Adipose tissue (tissue), 3 donors: ENCODE data around the gene SH2D3C. TPM values are rescaled to one million over a fixed set of nuclear protein-coding genes. Genes with fewer than 3 reads are reported as not detected.
"Not testable (repeated sequence)": the region's sequence is repeated elsewhere in the genome, so short reads cannot be mapped to it uniquely, and the experiment has no call there.

Source experiments
- H3K27ac ChIP-seq: one replicate; pipeline ENCODE4 v1.5.1; 2013; ENCODE audit warnings: low read depth, low read length
- WGBS, 3 donors: extraction: QIAGEN DNeasy Blood & Tissue Kit; methylation state at CpG; one replicate each; pipeline ENCODE4 v1.1.7; 2013; 5-methylcytosine and 5-hydroxymethylcytosine counted together
- polyA plus RNA-seq, 3 donors: library from polyadenylated mRNA; stranded (reverse); fragments of 200-250 nt; gene quantifications; one replicate each; pipeline ENCODE4 v1.2.3, GENCODE V29; 2013
- donor health status: healthy with polysubstance abuse.
- donor health status: Bipolar disorder and iron deficiency.
- donor health status: healthy.

Gene SH2D3C
- polyA plus RNA-seq, 3 donors: 4.8 to 29.7 (median 23.3) TPM

DNA sequence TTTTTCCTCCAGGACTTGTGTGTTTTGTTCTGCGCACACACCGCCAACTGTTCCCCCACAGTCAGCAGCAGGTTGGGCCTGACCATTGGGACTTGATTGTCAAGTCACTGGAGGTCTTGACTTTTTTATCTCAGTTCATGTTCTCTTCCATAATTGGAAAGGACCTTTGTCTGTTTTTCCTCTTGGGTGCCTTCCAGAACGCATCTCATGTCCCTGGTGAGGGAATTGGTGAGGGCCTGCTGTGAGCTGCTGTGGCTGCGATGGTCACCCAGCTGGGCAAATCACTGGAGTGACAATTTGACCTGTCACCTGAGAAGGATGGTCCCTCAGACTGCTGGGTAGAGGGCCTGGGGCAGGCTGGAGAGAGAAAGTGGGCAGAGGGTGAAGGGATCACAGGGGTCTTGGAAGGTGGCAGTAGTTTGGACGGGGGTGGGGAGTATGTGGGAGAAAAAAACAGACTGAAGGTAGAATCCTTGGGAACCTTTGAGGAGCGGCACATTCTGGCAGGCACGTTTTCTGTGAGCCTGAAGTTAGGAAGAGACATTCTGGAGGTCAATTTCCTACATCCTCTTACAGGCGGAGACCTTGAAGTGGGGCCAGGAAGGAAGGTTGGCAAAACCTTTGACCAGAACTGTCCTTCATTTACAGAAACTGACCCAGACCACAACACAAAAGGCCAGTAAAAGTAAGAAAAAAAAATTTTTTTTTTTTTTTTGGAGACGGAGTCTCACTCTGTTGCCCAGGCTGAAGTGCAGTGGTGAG is 11.8 kb upstream of the SH2D3C start:
- H3K27ac ChIP-seq: no peak overlapping the region
- 70 to 81% (median 76%) methylated on average over 9 of the region's 9 CpGs for WGBS, 3 donors

DNA sequence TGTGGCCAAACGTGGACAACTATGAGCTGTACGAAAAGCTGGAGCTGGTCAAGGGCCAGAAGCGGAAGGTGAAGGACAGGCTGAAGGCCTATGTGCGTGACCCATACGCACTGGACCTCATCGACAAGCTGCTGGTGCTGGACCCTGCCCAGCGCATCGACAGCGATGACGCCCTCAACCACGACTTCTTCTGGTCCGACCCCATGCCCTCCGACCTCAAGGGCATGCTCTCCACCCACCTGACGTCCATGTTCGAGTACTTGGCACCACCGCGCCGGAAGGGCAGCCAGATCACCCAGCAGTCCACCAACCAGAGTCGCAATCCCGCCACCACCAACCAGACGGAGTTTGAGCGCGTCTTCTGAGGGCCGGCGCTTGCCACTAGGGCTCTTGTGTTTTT is 10.7 kb upstream of the SH2D3C start:
- H3K27ac ChIP-seq: no peak overlapping the region
- WGBS, 3 donors: 76 to 88% (median 86%) methylated on average over 24 to 25 of the region's 25 CpGs

DNA sequence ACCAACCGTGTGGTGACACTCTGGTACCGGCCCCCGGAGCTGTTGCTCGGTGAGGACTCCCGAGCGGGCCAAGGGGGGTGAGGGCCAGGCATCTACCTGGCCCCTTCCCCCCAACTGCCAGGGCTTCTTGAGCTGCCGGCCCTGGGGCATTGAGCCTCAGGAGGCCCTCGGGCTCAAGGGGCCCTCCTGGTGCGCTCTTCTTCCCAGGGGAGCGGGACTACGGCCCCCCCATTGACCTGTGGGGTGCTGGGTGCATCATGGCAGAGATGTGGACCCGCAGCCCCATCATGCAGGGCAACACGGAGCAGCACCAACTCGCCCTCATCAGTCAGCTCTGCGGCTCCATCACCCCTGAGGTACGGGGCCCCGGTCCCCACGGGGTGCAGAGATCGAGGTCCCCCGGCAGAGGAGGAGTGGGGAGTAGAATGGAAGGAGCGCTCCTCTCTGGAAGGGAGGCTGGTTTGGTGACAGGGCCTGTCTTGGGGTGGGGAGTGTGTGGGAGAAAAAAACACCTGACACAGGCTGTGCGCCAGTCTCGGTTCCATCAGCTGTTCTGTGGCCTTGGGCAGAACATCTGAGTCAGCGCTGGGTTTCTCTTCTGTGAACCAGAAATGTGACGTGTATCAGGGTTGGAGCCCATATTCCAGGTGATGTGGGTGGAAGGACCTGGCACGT is 10.0 kb upstream of the SH2D3C start:
- H3K27ac ChIP-seq: no peak overlapping the region
- WGBS, 3 donors: 59 to 89% (median 88%) methylated on average over 24 to 26 of the region's 26 CpGs

DNA sequence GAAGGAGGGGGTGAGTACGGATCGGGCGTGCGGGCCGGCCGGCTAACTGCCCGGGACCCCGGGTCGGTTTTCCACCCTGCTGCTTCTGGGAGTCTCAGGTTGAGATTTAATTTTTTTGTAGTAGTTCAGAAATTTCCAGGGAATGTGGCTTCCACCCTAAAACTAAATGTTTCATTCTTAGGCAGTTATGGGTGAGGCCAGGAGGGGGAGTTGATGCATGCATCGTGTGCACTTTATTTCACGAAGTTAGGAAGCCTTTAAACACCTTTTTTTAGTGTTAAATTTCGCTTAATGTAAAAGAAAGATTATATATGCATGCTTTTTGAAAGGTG is 8.3 kb upstream of the SH2D3C start:
- H3K27ac ChIP-seq: peak overlapping the region; percentile 65
- 1 to 2% (median 1%) methylated on average over 12 of the region's 12 CpGs for WGBS, 3 donors

DNA sequence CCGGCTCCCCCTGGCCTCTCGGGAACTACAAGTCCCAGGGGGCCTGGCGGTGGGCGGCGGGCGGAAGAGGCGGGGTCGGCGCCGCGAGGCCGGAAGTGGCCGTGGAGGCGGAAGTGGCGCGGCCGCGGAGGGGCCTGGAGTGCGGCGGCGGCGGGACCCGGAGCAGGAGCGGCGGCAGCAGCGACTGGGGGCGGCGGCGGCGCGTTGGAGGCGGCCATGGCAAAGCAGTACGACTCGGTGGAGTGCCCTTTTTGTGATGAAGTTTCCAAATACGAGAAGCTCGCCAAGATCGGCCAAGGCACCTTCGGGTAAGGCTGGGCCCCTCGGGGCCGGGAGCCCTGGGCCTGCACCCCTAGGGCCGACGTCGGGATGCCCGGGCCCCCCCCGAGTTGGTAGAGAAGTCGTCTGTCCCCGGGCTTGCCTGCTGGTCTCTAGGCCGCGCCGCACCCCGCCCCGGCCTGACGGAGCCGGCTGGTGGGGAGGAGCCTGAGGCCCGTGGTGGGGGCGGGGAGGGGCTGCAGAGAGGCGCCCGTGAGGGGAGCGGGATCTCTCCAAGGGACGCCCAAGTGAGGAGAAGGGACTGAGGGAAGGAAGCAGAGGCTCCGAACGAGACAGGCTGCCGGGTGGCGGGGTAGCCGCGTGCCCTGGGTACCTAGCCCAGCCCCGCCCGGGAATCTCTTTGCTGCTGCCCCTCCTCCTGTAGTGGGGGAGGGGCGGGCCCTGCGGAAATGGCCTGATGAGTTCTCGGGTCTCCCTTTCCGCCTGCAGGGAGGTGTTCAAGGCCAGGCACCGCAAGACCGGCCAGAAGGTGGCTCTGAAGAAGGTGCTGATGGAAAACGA is 7.7 kb upstream of the SH2D3C start, which contains the start of gene CDK9:
TSS of gene CDK9 (plus strand) at position 102 of the 840 bp plus-strand sequence. CDS start at position 217, 115 bp downstream.
- 0 to 1% (median 0%) methylated on average over 69 to 75 of the region's 75 CpGs for WGBS, 3 donors

DNA sequence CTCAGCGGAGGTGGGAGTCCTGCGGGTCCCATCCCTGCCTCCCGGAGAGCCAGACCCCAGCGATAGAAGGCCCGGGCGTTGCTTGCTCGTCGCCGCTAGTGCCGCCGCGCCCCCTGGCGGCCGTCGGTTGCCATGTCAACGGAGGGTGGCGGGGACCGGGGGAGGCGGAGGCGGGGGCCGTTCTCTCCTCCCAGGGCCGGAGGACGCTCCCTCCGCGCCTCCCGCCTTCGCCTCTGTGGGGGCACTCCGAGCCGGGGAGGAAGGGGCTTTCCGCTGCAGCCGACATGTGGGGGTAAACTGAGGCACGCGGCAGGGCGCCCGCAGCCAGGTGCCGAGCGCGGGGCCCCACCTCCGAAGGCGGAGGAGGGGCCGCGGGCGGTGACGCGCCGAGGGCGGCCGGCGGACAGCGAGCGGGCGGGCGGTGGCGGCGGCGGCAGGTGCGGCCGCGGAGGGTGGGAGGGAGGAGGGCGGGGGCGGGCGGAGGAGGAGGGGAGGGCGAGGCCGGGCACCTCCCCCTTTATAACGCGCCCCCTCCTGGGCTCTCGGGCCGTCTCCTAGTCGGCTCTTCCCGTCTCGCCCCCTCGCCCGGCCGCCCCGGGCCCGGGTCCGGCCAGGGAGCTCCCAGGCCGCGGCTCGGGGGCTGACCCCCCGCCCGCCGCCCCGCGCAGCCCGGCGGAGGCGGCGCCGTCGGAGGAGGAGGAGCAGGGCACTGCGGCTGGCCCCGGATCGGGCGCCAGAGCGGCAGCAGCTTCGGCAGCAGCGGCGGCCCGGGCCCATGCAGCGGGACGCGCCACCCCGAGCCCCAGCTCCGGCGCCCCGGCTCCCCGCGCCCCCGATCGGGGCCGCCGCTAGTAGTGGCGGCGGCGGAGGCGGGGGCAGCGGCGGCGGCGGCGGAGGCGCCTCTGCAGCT is 6.8 kb upstream of the SH2D3C start:
- peak overlapping the region; percentile 90 for H3K27ac ChIP-seq
- 0 to 1% (median 1%) methylated on average over 39 to 116 of the region's 123 CpGs for WGBS, 3 donors

More for the DNA sequence above, 7.7 kb upstream of the SH2D3C start, which contains the start of gene CDK9:
- peak within 1 kb of the TSS; percentile 90 for H3K27ac ChIP-seq

DNA sequence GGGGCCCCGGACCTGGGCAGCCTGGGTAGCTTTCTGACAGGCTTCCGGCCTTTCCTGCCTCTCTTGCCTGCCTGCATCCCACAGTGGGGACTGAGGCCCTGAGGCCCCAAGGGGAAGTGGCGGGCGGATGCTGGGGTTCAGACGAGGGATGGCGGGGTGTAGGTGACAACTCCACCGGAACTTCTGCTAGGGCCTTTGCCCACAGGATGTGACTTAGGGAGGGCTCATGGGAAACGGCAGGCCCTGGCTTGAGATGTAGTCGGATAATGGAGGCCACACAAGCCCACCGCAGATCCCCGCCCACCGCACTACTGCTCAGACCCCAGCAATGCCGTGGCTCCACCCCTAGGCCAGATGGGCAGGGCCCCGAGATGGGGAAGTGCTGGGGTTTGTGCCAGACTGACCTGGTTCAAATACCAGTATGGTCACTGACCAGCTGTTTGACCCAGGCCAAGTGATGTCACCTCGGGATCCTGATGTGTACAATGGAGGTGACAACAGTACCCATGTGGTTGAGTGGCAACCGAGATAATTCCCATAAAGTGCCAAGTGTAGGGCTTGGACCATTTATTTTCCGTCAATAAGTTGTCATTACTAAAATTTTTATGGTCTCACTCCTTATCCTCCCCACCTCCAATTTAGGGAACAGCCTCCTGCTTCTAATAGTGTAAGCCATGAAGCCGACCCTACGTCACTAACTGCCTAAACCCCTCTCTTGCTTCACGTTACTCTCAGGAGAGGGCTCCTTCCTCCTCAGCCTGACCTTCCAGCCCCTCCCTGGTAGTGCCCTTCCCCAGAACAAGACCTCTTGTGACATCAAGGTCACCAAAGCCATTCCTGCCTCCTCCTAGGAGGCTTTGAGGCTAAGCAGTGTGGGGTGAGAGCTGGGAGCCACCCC is 4.9 kb upstream of the SH2D3C start:
- H3K27ac ChIP-seq: peak overlapping the region; percentile 60
- WGBS, 3 donors: 42 to 69% (median 44%) methylated on average over 20 of the region's 20 CpGs

DNA sequence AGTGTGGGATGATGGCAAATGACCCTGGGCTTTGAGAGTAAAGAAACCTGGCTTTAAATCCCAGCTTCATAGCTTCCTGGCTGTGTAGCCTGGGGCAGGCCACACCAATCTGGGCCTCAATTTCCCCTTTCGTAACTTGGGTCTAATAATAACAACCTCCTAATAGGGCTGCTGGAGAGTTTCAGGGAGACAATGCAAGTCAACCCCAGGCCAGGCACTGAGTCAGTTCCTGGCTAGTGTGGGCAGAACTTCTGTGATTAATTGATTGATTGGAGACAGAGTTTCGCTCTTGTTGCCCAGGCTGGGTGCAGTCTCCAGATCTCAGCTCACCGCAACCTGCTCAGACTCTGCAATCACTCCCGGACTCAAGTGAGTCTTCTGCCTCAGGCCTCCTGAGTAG is 3.3 kb upstream of the SH2D3C start:
- no peak overlapping the region for H3K27ac ChIP-seq
- WGBS, 3 donors: 91 to 94% (median 94%) methylated on average over 4 of the region's 4 CpGs

DNA sequence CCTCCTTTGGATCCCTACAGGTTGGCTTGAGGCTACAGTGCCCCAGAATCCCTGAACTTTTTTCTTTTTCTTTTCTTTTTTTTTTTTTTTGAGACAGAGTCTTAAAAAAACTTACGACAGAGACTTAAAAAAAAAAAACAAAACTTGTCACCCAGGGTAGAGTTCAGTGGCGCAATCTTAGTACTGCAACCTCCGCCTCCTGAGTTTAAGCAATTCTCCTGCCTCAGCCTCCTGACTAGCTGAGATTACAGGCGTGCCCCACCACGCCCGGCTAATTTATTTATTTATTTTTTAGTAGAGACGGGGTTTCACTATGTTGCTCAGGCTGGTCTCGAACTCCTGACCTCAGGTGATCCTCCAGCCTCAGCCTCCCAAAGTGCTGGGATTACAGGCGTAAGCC is 2.4 kb upstream of the SH2D3C start:
- not testable (repeated sequence) for H3K27ac ChIP-seq
- WGBS, 3 donors: 65 to 95% (median 68%) methylated on average over 9 of the region's 9 CpGs

DNA sequence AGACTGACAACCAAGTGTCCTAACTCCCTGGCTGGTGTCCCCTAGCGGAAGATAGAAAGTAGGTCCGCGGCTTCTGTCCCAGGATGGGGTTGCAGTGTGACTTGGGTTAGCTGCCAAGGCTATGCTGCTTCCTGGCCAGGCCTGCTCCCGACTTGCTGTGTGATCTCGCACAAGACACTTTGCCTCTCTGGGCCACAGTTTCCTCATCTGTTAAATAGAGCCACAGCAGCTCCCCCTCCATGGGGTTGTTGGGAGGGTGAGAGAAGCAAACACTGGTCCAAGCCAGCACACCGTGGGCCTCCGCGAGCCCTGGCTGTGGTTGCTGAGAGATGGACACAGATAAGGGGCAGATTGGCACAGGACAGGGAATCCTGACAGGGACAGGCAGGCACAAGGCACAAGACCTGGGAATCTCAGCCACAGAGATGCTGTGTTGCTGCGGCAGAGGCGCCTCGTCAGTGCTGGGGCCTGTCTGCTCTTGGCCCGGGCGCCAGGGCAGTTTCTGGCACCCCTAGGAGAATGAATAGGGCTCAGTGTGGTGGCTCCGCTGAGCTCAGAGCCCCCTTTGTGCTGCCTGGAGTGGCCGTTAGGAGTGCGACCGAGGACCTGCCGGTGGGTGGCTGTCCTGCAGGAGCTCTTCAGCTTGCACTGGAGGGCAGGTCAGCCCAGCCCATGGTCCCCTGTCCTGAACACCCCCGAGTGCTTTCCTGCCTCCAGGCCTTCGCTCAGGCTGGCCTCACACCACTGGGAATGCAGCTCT is 1.8 kb upstream of the SH2D3C start:
- H3K27ac ChIP-seq: no peak overlapping the region
- WGBS, 3 donors: 68 to 74% (median 73%) methylated on average over 20 of the region's 20 CpGs

DNA sequence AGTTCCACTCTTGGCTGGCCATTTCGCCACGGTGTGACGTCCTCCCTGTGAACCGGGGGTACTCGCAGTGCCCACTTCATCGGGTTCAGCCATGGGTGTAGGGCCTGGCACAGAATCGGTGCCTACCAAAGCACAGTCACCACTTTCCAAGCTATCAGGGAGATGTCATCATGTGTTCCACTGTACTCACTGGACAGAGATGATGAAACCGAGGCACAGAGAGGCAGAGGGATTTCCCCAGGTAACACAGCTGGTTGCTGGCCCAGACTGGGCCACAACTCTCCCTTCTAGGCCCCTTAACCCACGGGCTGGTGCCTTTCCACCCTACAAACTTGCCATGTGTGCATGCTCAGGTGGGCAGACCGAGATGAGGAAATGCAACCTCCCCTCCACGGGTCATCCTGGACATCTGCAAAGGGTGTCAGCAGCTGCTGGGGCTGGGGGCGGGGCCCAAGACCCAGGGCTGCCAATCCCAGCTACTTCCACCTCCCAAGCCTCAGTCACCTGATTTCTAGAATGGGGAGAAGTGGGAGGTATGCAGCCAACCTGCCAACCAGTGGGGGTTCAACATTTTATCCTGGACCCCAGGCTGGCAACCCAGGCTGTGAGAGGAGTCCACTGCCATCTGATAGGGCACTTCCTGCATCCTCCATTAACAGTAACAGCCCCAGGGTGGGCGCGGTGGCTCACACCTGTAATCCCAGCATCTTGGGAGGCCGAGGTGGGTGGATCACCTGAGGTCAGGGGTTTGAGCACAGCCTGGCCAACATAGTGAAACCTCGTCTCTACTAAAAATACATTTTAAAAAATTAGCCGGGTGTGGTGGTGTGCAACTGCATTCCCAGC is 893 bp upstream of the SH2D3C start:
- peak overlapping the region; percentile 53 for H3K27ac ChIP-seq
- 49 to 72% (median 49%) methylated on average over 17 of the region's 17 CpGs for WGBS, 3 donors

DNA sequence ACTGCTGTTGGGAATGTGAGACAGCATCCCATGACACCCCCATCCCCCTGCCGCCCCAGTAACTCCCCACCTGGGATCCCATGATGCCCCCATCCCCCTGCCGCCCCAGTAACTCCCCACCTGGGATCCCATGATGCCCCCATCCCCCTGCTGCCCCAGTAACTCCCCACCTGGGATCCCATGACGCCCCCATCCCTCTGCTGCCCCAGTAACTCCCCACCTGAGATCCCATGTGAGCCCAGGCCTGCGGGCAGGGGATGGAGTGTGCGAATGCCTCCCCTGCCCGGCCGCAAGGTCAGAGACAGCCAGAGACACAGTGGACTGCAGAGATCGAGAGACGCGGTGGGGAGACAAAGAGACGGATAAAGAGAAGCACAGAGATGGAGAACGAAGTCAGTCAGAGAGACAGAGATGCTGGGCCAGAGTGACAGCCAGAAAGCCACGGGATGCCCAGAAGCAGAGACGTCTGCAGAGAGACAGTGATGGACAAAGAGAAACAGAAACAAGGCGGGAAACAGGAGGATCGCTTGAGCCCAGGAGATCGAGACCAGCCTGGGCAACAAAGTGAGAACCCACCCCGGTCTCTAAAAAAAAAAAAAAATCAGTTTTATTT is 992 bp downstream of the SH2D3C start:
- no peak overlapping the region for H3K27ac ChIP-seq
- WGBS, 3 donors: 47 to 74% (median 47%) methylated on average over 17 to 18 of the region's 18 CpGs

DNA sequence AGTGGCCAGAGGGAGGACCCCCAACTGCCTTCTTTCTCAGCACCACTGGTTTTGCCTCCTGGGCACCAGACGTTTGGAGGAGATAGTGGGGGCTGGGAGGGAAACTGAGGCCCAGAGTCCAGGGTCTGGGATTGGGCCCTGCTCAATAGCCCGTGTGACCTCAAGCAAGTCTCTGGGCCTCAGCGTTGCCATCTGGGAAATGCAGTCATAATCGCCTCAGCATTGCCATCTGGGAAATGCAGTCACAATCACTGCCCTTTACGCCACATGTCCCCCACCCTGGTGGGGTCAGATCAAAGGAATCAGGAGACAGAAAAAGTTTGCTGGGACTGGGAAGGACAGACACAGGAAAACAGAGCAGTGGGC is 1.6 kb downstream of the SH2D3C start:
- H3K27ac ChIP-seq: no peak overlapping the region
- 46 to 51% (median 47%) methylated on average over 5 of the region's 5 CpGs for WGBS, 3 donors

DNA sequence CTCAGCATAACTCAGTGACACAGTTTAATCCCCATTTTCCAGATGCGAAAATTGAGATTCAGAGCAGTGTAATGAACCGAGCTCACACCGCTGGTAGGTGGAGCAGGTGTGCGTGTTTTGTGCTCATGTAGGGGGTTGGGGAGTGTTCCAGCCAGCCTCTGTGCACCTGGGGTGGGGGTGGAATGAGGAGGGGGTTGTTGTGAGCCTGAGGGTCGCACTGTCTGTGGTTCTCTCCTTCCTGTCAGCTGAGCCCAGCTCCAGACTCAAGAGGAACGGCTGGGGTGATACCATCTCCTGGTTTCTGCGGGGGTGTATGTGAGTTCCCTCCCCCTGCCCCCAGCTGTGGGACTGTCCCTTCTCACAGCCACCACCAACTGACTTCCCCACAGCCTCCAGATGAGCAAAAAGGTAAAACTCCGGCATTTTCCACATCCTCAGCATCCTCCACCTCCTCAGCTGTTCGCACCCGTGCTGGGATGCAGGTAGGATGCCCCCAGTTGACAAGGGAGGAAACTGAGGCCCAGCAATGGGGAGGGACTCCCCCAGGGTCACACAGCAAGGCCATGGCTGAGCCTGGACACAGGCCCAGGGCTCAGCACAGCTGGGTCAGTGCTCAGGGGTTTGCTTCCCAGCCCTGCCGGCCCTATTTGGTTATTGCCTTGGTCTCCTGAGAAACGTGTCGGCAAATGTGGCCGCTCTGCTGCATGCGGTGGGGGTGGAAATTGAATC is 2.1 kb downstream of the SH2D3C start:
- 46 to 56% (median 49%) methylated on average over 15 of the region's 15 CpGs for WGBS, 3 donors

DNA sequence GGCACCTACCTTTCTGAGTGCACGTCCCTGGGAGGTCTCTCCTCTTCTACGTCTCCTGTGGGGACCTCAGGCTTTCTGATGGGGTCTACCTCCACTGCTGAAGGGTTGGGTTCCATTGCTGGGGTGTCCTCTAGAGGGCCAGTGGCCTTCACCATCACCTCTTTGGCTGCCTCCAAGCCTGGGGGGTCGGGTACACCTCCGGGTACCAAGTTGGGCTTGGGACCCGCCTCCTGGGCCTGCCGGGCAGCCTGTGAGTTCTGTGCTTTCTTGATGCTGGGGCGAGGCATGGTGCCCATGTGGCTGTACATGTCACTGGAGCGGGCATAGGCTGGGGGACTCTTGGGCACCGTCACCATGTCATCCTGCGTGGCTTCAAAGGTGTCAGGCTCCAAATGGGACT is 4.5 kb downstream of the SH2D3C start:
- 86 to 94% (median 94%) methylated on average over 10 of the region's 10 CpGs for WGBS, 3 donors
- no peak overlapping the region for H3K27ac ChIP-seq

More for the DNA sequence above, 2.1 kb downstream of the SH2D3C start:
- no peak overlapping the region for H3K27ac ChIP-seq
